Astrocyte of the spinal cord (primary cell): ENCODE data around the gene TSC22D2.

Experiments
- DNase-seq: peaks from one replicate; pipeline ENCODE4 v3.0.0; 2011; ENCODE audit warnings: low read depth, low spot score
- H3K4me3 ChIP-seq: 2 replicates; pipeline ENCODE4 v1.5.1; 2011; ENCODE audit warnings: low read depth, mild to moderate bottlenecking, low read length, moderate library complexity
- in situ Hi-C: cut with HindIII; loops from 2 replicates; pipeline ENCODE4 v1.10.0; 2017; ENCODE audit warnings: low sequenced_read_pairs
- TF ChIP-seq, protein P1 (sequence below): IDR thresholded peaks from 2 replicates; pipeline ENCODE4 v1.5.1; 2012; ENCODE audit warnings: low read depth, mild to moderate bottlenecking, low read length, inconsistent platforms

TSC22D2 gene

GRCh38 chr3:150439657-150440056 lies 31.6 kb downstream of the TSC22D2 start:
- in situ Hi-C loops, result no loop called here
- no peak overlapping the region for H3K4me3 ChIP-seq
- DNase-seq, result no peak
- TF ChIP-seq, protein P1, sequence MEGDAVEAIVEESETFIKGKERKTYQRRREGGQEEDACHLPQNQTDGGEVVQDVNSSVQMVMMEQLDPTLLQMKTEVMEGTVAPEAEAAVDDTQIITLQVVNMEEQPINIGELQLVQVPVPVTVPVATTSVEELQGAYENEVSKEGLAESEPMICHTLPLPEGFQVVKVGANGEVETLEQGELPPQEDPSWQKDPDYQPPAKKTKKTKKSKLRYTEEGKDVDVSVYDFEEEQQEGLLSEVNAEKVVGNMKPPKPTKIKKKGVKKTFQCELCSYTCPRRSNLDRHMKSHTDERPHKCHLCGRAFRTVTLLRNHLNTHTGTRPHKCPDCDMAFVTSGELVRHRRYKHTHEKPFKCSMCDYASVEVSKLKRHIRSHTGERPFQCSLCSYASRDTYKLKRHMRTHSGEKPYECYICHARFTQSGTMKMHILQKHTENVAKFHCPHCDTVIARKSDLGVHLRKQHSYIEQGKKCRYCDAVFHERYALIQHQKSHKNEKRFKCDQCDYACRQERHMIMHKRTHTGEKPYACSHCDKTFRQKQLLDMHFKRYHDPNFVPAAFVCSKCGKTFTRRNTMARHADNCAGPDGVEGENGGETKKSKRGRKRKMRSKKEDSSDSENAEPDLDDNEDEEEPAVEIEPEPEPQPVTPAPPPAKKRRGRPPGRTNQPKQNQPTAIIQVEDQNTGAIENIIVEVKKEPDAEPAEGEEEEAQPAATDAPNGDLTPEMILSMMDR, result no peak

- in situ Hi-C loops, result no loop called here
- TF ChIP-seq, protein P1, result no peak
- DNase-seq, result peak; percentile 67
- H3K4me3 ChIP-seq, result no peak overlapping the region
Measured at GRCh38 chr3:150443331-150443741, 35.2 kb downstream of the TSC22D2 start.

DNA sequence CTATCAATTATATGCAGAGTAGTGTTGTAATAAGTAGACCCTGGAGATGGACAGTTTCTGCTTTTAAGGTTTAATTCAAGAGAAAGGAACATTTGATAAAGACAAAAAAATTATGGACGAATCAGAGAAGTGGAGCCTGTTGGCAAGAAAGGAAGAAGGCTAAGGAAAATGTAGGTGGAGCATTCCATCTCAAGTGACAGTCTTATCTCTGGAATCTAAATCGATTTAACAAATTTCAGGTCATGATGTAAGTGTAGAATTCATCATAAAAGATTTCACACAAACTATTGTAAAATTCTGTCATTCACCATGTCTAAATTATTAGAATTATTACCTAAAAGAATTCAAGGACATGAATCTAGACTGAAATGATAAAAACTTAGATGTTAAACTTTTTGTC lies 36.3 kb downstream of the TSC22D2 start:
- TF ChIP-seq, protein P1, result no peak
- in situ Hi-C loops, result no loop called here
- DNase-seq, result no peak
- H3K4me3 ChIP-seq, result no peak overlapping the region

- in situ Hi-C loops, result no loop called here
- no peak for DNase-seq
- H3K4me3 ChIP-seq, result no peak overlapping the region
- TF ChIP-seq, protein P1, result no peak
Measured at GRCh38 chr3:150446470-150446977, 38.4 kb downstream of the TSC22D2 start.

DNA sequence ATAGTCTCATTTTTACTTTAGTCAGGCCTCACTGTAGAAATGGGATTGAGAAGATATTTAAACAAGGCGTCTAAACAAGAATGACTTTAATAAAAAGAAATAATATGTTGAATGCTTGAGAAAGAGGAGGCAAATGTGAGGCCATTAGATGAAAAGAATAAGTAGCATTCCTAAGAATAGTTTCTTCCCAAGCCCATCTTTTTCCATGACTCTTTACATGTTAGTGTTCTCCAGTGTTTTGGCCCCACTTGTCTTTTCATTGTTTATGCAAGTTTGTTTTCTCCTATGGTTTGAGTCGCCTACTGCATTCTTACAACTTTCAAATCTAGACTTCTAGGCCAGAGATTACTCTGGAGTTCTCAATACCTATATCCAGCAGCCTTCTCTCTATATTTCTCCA lies 39.0 kb downstream of the TSC22D2 start:
- no peak overlapping the region for H3K4me3 ChIP-seq
- in situ Hi-C loops, result no loop called here
- TF ChIP-seq, protein P1, result no peak
- no peak for DNase-seq

- TF ChIP-seq, protein P1, result no peak
- DNase-seq, result peak; percentile 36
- in situ Hi-C loops, result no loop called here
- H3K4me3 ChIP-seq, result no peak overlapping the region
Measured at GRCh38 chr3:150447631-150448465, 39.8 kb downstream of the TSC22D2 start.
